CD14-positive monocyte (primary cell): ENCODE data around the gene LASP1NB.

Experiments
- DNase-seq, 3 donors: peaks; one replicate each; pipeline ENCODE4 v3.0.0-alpha.2; 2011 to 2022
- H2AFZ ChIP-seq: 2 replicates; pipeline ENCODE4 v1.6.0; 2012; ENCODE audit warnings: mild to moderate bottlenecking, low read depth, low read length, inconsistent platforms; ENCODE audit not compliant: insufficient read depth, poor library complexity, severe bottlenecking
- H3K27ac ChIP-seq, 2 donors: 1 replicate in 1 of 2; 2 replicates in 1 of 2; pipeline ENCODE4 v1.5.1; 2012 to 2013; ENCODE audit warnings: low read length in 2 of 2, control low read depth in 1 of 2, inconsistent platforms in 1 of 2, low read depth in 1 of 2, mild to moderate bottlenecking in 1 of 2
- H3K27me3 ChIP-seq, 2 donors: one replicate each; pipeline versions ENCODE4 v1.6.0 to v1.6.1; 2011 to 2013; ENCODE audit warnings: low read length in 2 of 2; ENCODE audit not compliant: control insufficient read depth in 2 of 2, insufficient read depth in 2 of 2
- H3K36me3 ChIP-seq, 2 donors: replicated peaks in 1 of 2; 1 replicate in 1 of 2; 2 replicates in 1 of 2; pipeline versions ENCODE4 v1.5.1 to v1.6.1; 2012 to 2013; ENCODE audit warnings: low read length in 2 of 2, control low read depth in 1 of 2, inconsistent platforms in 1 of 2, mild to moderate bottlenecking in 1 of 2; ENCODE audit not compliant: insufficient read depth in 2 of 2, control insufficient read depth in 1 of 2
- H3K4me1 ChIP-seq, 2 donors: 1 replicate in 1 of 2; 2 replicates in 1 of 2; pipeline versions ENCODE4 v1.5.1 to v1.6.1; 2012 to 2013; ENCODE audit warnings: low read length in 2 of 2, control low read depth in 1 of 2, inconsistent platforms in 1 of 2, mild to moderate bottlenecking in 1 of 2, moderate library complexity in 1 of 2; ENCODE audit not compliant: insufficient read depth in 2 of 2, control insufficient read depth in 1 of 2
- H3K4me2 ChIP-seq: replicated peaks from 2 replicates; pipeline ENCODE3; 2012; ENCODE audit warnings: low read length, moderate library complexity, mild to moderate bottlenecking; ENCODE audit not compliant: poor library complexity, severe bottlenecking; ENCODE audit errors: extremely low read depth
- H3K4me3 ChIP-seq, 3 experiments: fragments of 200-600 bp in 1 of 3; sonication (generic) in 1 of 3; replicated peaks in 1 of 3; 1 replicate in 2 of 3; 2 replicates in 1 of 3; pipeline ENCODE4 v1.5.1; 2011 to 2013; ENCODE audit warnings: low read length in 3 of 3, mild to moderate bottlenecking in 3 of 3, control low read depth in 2 of 3, low read depth in 2 of 3, inconsistent platforms in 1 of 3, moderate library complexity in 1 of 3
- H3K79me2 ChIP-seq: 2 replicates; pipeline ENCODE4 v1.6.0; 2012; ENCODE audit warnings: mild to moderate bottlenecking, control low read depth, inconsistent platforms, low read length, moderate library complexity; ENCODE audit not compliant: insufficient read depth
- H3K9ac ChIP-seq: 2 replicates; pipeline ENCODE4 v1.6.0; 2017; ENCODE audit warnings: low read length, mild to moderate bottlenecking; ENCODE audit not compliant: insufficient read depth, poor library complexity, severe bottlenecking
- H3K9me3 ChIP-seq, 2 donors: replicated peaks in 1 of 2; 1 replicate in 1 of 2; 2 replicates in 1 of 2; pipeline versions ENCODE4 v1.5.1 to v1.6.1; 2012 to 2013; ENCODE audit warnings: low read length in 2 of 2, control low read depth in 1 of 2; ENCODE audit not compliant: control insufficient read depth in 1 of 2, insufficient read depth in 1 of 2
- H4K20me1 ChIP-seq: 2 replicates; pipeline ENCODE4 v1.6.0; 2012; ENCODE audit warnings: mild to moderate bottlenecking, low read length, control low read depth, moderate library complexity; ENCODE audit not compliant: insufficient read depth
- H3K27ac Mint-ChIP-seq, 7 donors: one replicate each; pipeline ENCODE4 v1.8.0; 2020; ENCODE audit warnings: mild to moderate bottlenecking in 7 of 7, mixed read lengths in 7 of 7, moderate library complexity in 6 of 7, inconsistent platforms in 2 of 7
- H3K27me3 Mint-ChIP-seq, 3 donors: one replicate each; pipeline ENCODE4 v1.8.0; 2021 to 2022; ENCODE audit warnings: low read depth in 3 of 3, mild to moderate bottlenecking in 3 of 3, mixed read lengths in 3 of 3, moderate library complexity in 3 of 3, inconsistent platforms in 1 of 3
- H3K36me3 Mint-ChIP-seq, 2 donors: one replicate each; pipeline ENCODE4 v1.8.0; 2020; ENCODE audit warnings: mixed read lengths in 2 of 2, inconsistent platforms in 1 of 2, mild to moderate bottlenecking in 1 of 2
- H3K4me1 Mint-ChIP-seq: one replicate; pipeline ENCODE4 v1.8.0; 2020; ENCODE audit warnings: mild to moderate bottlenecking, mixed read lengths
- H3K4me3 Mint-ChIP-seq, 2 donors: one replicate each; pipeline ENCODE4 v1.8.0; 2020; ENCODE audit warnings: mild to moderate bottlenecking in 2 of 2, mixed read lengths in 2 of 2, moderate library complexity in 1 of 2
- H3K9me3 Mint-ChIP-seq, 7 donors: one replicate each; pipeline ENCODE4 v1.8.0; 2020 to 2022; ENCODE audit warnings: mixed read lengths in 7 of 7, mild to moderate bottlenecking in 6 of 7, moderate library complexity in 6 of 7, inconsistent platforms in 2 of 7
- WGBS: methylation state at CpG from one replicate; pipeline ENCODE4 v1.1.5; 2013; ENCODE audit warnings: missing lambda C conversion rate; ENCODE audit not compliant: insufficient coverage; 5-methylcytosine and 5-hydroxymethylcytosine counted together
- intact Hi-C, 2 donors: fragments of 100-400 bp; cut with micrococcal nuclease; formaldehyde crosslinking; loops; one replicate each; pipeline versions ENCODE4 v1.15.0 to v1.15.1; 2023
- TF ChIP-seq, protein P1 (sequence below): fragments of 200-600 bp; IDR thresholded peaks from one replicate; pipeline ENCODE4 v1.8.0; 2022; ENCODE audit warnings: antibody characterized with exemption, mild to moderate bottlenecking

Gene LASP1NB

DNA sequence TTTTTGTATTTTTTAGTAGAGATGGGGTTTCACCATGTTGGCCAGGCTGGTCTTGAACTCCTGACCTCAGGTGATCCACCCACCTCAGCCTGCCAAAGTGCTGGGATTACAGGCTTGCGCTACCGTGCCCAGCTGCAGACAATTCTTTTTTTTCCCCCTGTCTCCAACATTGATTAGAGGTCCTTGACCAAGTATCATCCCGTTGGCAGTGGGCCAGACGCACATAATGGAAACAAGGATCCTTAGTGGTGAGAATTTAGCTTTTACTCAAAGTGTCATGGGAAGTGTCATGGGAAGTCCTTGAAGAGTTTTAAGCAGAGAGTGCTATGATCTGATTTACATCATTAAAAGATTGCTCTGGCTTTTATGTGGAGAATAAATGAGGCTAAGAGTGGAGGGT is 43.9 kb downstream of the LASP1NB start:
- Mint-ChIP-seq H3K4me1 (peaks cover 9% of the 10 kb centered on the region), H3K36me3 (no peaks in the 10 kb centered on the region), H3K27me3 (no peaks in the 10 kb centered on the region), H3K4me3 (no peak overlapping the region), H3K9me3 (peaks cover 0 to 4% (median 0%) of the 10 kb centered on the region in 7 donors), H3K27ac (no peak overlapping the region)
- Histone ChIP-seq H3K4me2 (no peak overlapping the region), H3K4me1 (peaks cover 9 to 12% of the 10 kb centered on the region in 2 donors), H4K20me1 (no peaks in the 10 kb centered on the region), H2AFZ (no peak overlapping the region), H3K27me3 (no peaks in the 10 kb centered on the region), H3K27ac (no peak overlapping the region), H3K36me3 (no peaks in the 10 kb centered on the region), H3K4me3 (no peak overlapping the region), H3K9me3 (no peaks in the 10 kb centered on the region), H3K9ac (no peak overlapping the region), H3K79me2 (no peaks in the 10 kb centered on the region)
- intact Hi-C loops, result loop anchor here in 1 of 2 donors (5.0 kb wide), 1 partner anchor 183 kb away; the partner anchor contains the start of gene PLXDC1
- DNase-seq, result no peak
- WGBS, result 100% methylated on average over 2 of the region's 4 CpGs
- TF ChIP-seq, protein P1, sequence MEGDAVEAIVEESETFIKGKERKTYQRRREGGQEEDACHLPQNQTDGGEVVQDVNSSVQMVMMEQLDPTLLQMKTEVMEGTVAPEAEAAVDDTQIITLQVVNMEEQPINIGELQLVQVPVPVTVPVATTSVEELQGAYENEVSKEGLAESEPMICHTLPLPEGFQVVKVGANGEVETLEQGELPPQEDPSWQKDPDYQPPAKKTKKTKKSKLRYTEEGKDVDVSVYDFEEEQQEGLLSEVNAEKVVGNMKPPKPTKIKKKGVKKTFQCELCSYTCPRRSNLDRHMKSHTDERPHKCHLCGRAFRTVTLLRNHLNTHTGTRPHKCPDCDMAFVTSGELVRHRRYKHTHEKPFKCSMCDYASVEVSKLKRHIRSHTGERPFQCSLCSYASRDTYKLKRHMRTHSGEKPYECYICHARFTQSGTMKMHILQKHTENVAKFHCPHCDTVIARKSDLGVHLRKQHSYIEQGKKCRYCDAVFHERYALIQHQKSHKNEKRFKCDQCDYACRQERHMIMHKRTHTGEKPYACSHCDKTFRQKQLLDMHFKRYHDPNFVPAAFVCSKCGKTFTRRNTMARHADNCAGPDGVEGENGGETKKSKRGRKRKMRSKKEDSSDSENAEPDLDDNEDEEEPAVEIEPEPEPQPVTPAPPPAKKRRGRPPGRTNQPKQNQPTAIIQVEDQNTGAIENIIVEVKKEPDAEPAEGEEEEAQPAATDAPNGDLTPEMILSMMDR, result no peak

DNA sequence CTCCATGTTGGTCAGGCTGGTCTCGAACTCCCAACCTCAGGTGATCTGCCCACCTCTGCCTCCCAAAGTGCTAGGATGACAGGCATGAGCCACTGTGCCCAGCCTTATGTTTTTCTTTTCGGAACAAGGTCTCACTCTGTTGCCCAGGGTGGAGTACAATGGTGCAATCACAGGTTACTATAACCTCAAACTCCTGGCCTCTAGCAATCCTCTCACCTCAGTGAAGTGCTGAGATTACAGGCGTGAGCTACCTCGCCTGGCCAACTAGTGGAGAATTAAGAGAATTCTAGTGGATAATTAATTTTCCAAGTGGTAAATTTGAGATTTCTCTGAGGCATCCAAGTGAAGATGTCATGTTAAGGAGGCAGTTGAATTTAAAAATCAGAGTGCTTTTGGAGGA is 44.7 kb downstream of the LASP1NB start:
- Histone ChIP-seq H3K4me1 (peaks cover 10 to 12% of the 10 kb centered on the region in 2 donors), H3K4me3 (no peak overlapping the region), H3K4me2 (no peak overlapping the region), H3K27me3 (no peaks in the 10 kb centered on the region), H2AFZ (no peak overlapping the region), H3K27ac (no peak overlapping the region), H4K20me1 (no peaks in the 10 kb centered on the region), H3K36me3 (no peaks in the 10 kb centered on the region), H3K9me3 (no peaks in the 10 kb centered on the region), H3K9ac (no peak overlapping the region), H3K79me2 (no peaks in the 10 kb centered on the region)
- H3K27ac Mint-ChIP-seq, result no peak overlapping the region
- H3K27me3 Mint-ChIP-seq, result no peaks in the 10 kb centered on the region
- peaks cover 9% of the 10 kb centered on the region for H3K4me1 Mint-ChIP-seq
- no peaks in the 10 kb centered on the region for H3K36me3 Mint-ChIP-seq
- H3K9me3 Mint-ChIP-seq, result peaks cover 0 to 4% (median 0%) of the 10 kb centered on the region in 7 donors
- no peak for DNase-seq
- WGBS, result 100% methylated on average over 3 of the region's 4 CpGs
- TF ChIP-seq, protein P1, result no peak
- intact Hi-C loops, result no loop called here
- H3K4me3 Mint-ChIP-seq, result no peak overlapping the region
